GM23248 (cell line): ENCODE measurements around the gene MSMP. TPM values are rescaled to one million over a fixed set of nuclear protein-coding genes. Genes with fewer than 3 reads are reported as not detected.

Source experiments
- DNase-seq: peaks from one replicate; pipeline ENCODE4 v3.0.0-alpha.2; 2015
- H2AFZ ChIP-seq: fragments of 200-600 bp; sonication (generic); 2 replicates; pipeline ENCODE4 v1.6.1; 2016; ENCODE audit warnings: antibody characterized with exemption
- H3F3A ChIP-seq: fragments of 200-600 bp; sonication (generic); 2 replicates; pipeline ENCODE4 v1.6.1; 2016; ENCODE audit warnings: mild to moderate bottlenecking, antibody characterized with exemption, mixed run types; ENCODE audit not compliant: insufficient read depth
- H3K27ac ChIP-seq: fragments of 200-600 bp; sonication (generic); 2 replicates; pipeline ENCODE4 v1.5.1; 2016; ENCODE audit warnings: mild to moderate bottlenecking
- H3K27me3 ChIP-seq: fragments of 200-600 bp; sonication (generic); replicated peaks from 2 replicates; pipeline ENCODE4 v1.6.1; 2016; ENCODE audit warnings: mild to moderate bottlenecking; ENCODE audit not compliant: insufficient read depth
- H3K36me3 ChIP-seq: fragments of 200-600 bp; sonication (generic); 2 replicates; pipeline ENCODE4 v1.6.1; 2016; ENCODE audit warnings: low read depth, mild to moderate bottlenecking
- H3K4me1 ChIP-seq: fragments of 200-600 bp; sonication (generic); 2 replicates; pipeline ENCODE4 v1.6.1; 2016; ENCODE audit warnings: mild to moderate bottlenecking; ENCODE audit not compliant: insufficient read depth
- H3K4me2 ChIP-seq: fragments of 200-600 bp; sonication (generic); one replicate; pipeline ENCODE4 v1.6.1; 2016; ENCODE audit warnings: mild to moderate bottlenecking; ENCODE audit not compliant: unreplicated experiment
- H3K4me3 ChIP-seq: fragments of 200-600 bp; sonication (generic); 2 replicates; pipeline ENCODE4 v1.5.1; 2016; ENCODE audit warnings: mild to moderate bottlenecking
- H3K79me2 ChIP-seq: fragments of 200-600 bp; sonication (generic); 2 replicates; pipeline ENCODE4 v1.6.1; 2016; ENCODE audit warnings: mild to moderate bottlenecking; ENCODE audit not compliant: insufficient read depth
- H3K9ac ChIP-seq: fragments of 200-600 bp; sonication (generic); 2 replicates; pipeline ENCODE4 v1.6.1; 2016; ENCODE audit warnings: mild to moderate bottlenecking
- H3K9me2 ChIP-seq: fragments of 200-600 bp; sonication (generic); 2 replicates; pipeline ENCODE4 v1.6.1; 2016; ENCODE audit warnings: mixed run types, mild to moderate bottlenecking, moderate library complexity; ENCODE audit not compliant: insufficient read depth
- H3K9me3 ChIP-seq: fragments of 200-600 bp; sonication (generic); one replicate; pipeline ENCODE4 v1.6.1; 2017; ENCODE audit warnings: low read depth
- H4K20me1 ChIP-seq: fragments of 200-600 bp; sonication (generic); 2 replicates; pipeline ENCODE4 v1.6.0; 2016; ENCODE audit not compliant: insufficient read depth
- EZH2 ChIP-seq: fragments of 200-600 bp; sonication (generic); IDR thresholded peaks from 2 replicates; pipeline ENCODE4 v1.6.1; 2018; ENCODE audit warnings: antibody characterized with exemption, mild to moderate bottlenecking; ENCODE audit not compliant: insufficient read depth, poor library complexity, severe bottlenecking
- EZH2phosphoT487 ChIP-seq: fragments of 200-600 bp; sonication (generic); IDR thresholded peaks from 2 replicates; pipeline ENCODE4 v1.6.1; 2018; ENCODE audit warnings: antibody characterized with exemption, moderate library complexity, mild to moderate bottlenecking, low read depth; ENCODE audit not compliant: insufficient read depth
- WGBS, 2 experiments: methylation state at CpG; one replicate each; pipeline ENCODE4 v1.1.6; 2015 to 2017; ENCODE audit warnings: low lambda C conversion rate in 2 of 2, low coverage in 1 of 2; ENCODE audit errors: missing lambda C conversion rate in 2 of 2; 5-methylcytosine and 5-hydroxymethylcytosine counted together
- in situ Hi-C: fragments of 300-500 bp; cut with MboI; formaldehyde crosslinking; loops from 2 replicates; pipeline ENCODE4 v1.15.0; 2020
- polyA plus RNA-seq: library from polyadenylated mRNA; unstranded; fragments of >200 nt; fragmentation: Nextera tagmentation; extraction: Ambion mirVana; gene quantifications from 2 replicates; pipeline ENCODE4 v1.2.1, GENCODE V29; 2016
- total RNA-seq: library from RNA; depleted of rRNA; stranded (reverse); fragments of >200 nt; shearing (Covaris generic); gene quantifications from 2 replicates; pipeline ENCODE4 v1.2.3, GENCODE V29; 2014

MSMP gene
- total and polyA plus RNA-seq, 2 experiments from 2014 or later = not detected

DNA sequence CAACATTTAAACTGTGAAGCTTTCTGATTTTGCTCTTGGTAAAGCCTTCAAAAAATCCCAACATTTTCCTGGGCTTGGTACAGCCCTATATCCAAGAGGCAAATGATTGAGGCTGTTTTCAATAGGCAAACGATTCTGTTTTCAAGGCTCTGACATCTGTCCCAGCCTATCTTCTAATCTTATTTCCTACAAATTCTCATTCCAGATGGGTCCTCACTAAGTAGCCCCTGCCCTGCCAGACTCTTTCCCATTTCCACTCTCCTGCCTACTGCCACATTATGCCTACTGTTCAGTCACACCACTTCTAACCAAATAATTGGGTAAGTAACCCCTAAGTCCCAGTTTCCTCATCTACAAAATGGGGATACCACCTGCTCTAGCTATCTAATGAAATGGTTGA lies 8.5 kb downstream of the MSMP start:
- no peak for TF ChIP-seq EZH2
- no peak for TF ChIP-seq EZH2phosphoT487
- Histone ChIP-seq H3K9ac (peak overlapping the region; percentile 85; the same call in 1 of the 2 replicates), H3K4me2 (peak overlapping the region; percentile 94), H3K27me3 (no peaks in the 10 kb centered on the region), H3K27ac (no peak overlapping the region), H3K9me2 (no peaks in the 10 kb centered on the region), H3F3A (no peaks in the 10 kb centered on the region), H3K79me2 (peaks cover 68% of the 10 kb centered on the region), H3K9me3 (no peaks in the 10 kb centered on the region), H3K4me3 (peak overlapping the region; percentile 90), H4K20me1 (peaks cover 13% of the 10 kb centered on the region; the same call in 1 of the 2 replicates), H2AFZ (no peak overlapping the region), H3K36me3 (peaks cover 17% of the 10 kb centered on the region), H3K4me1 (peaks cover 26% of the 10 kb centered on the region)
- whole genome bisulfite sequencing, 2 experiments = 11 to 30% methylated on average over 1 of the region's 1 CpG
- DNase-seq = no peak
- in situ Hi-C loops = no loop called here

DNA sequence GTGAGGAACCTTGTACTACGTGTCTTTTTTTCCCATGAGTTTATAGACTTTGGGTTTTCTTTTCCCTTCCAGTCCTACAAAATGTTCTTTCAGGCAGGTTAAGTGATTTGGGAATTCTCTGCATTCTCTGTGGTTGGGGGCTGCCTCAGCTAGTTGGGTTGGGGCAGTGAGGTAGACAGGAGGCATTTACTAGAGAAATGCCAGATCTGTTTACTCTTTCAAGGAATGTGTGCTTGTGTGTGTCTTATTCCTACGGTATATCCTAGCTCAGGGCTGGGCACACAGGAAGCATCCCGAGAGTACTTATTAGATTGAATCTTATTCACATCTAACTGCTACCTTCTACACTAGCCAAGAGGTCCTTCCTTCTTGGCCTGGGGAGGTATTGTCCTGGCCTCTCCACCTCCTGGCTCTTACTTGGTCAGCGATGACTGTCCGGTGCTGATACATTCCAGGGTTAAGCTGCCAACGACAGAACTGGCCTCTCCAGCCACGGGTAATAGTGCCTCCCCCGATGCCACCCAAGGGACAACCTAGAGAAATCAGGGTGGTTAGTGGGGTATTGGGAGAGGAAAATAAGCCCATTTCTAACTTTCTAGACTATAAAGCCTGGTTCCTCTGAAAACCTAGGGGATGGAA lies 10.1 kb downstream of the MSMP start:
- WGBS, 2 experiments = 83 to 84% methylated on average over 8 of the region's 8 CpGs
- H3F3A ChIP-seq = no peaks in the 10 kb centered on the region
- H3K79me2 ChIP-seq = peaks cover 58% of the 10 kb centered on the region
- H3K27me3 ChIP-seq = no peaks in the 10 kb centered on the region
- no peak overlapping the region for H3K4me2 ChIP-seq
- no peak overlapping the region for H3K27ac ChIP-seq
- no peaks in the 10 kb centered on the region for H3K9me2 ChIP-seq
- no peaks in the 10 kb centered on the region for H3K9me3 ChIP-seq
- peaks cover 26% of the 10 kb centered on the region for H3K4me1 ChIP-seq
- no peak overlapping the region for H2AFZ ChIP-seq
- in situ Hi-C loops = no loop called here
- H3K4me3 ChIP-seq = no peak overlapping the region
- peaks cover 17% of the 10 kb centered on the region for H3K36me3 ChIP-seq
- DNase-seq = no peak
- TF ChIP-seq EZH2 (no peak), EZH2phosphoT487 (no peak)
- H4K20me1 ChIP-seq = peaks cover 13% of the 10 kb centered on the region; the same call in 1 of the 2 replicates
- H3K9ac ChIP-seq = no peak overlapping the region

GRCh38 chr9:35743452-35743851 lies 10.6 kb downstream of the MSMP start:
- no peak for DNase-seq
- 50 to 57% methylated on average over 2 of the region's 2 CpGs for WGBS, 2 experiments

GRCh38 chr9:35741740-35742139 lies 12.3 kb downstream of the MSMP start:
- no peak overlapping the region for H3K9ac ChIP-seq
- TF ChIP-seq EZH2phosphoT487 (no peak), EZH2 (no peak)
- no peaks in the 10 kb centered on the region; the same call in 1 of the 2 replicates for H3F3A ChIP-seq
- peaks cover 4% of the 10 kb centered on the region; the same call in 1 of the 2 replicates for H4K20me1 ChIP-seq
- no peak overlapping the region for H3K4me2 ChIP-seq
- DNase-seq = no peak
- H3K9me2 ChIP-seq = no peaks in the 10 kb centered on the region
- no peak overlapping the region for H3K4me3 ChIP-seq
- no peaks in the 10 kb centered on the region for H3K9me3 ChIP-seq
- no peak overlapping the region for H3K27ac ChIP-seq
- H3K79me2 ChIP-seq = peaks cover 41% of the 10 kb centered on the region
- H3K4me1 ChIP-seq = peaks cover 15% of the 10 kb centered on the region
- WGBS, 2 experiments = 94 to 99% methylated on average over 7 of the region's 7 CpGs
- in situ Hi-C loops = no loop called here
- peaks cover 28% of the 10 kb centered on the region for H3K36me3 ChIP-seq
- no peak overlapping the region for H2AFZ ChIP-seq
- H3K27me3 ChIP-seq = no peaks in the 10 kb centered on the region

More at GRCh38 chr9:35743452-35743851, 10.6 kb downstream of the MSMP start:
- in situ Hi-C loops = no loop called here
- H3K27me3 ChIP-seq = no peaks in the 10 kb centered on the region
- H3K36me3 ChIP-seq = peaks cover 17% of the 10 kb centered on the region
- H3K9me2 ChIP-seq = no peaks in the 10 kb centered on the region
- H3K9ac ChIP-seq = no peak overlapping the region
- peaks cover 26% of the 10 kb centered on the region for H3K4me1 ChIP-seq
- no peak overlapping the region for H2AFZ ChIP-seq
- H4K20me1 ChIP-seq = peaks cover 13% of the 10 kb centered on the region; the same call in 1 of the 2 replicates
- peaks cover 54% of the 10 kb centered on the region for H3K79me2 ChIP-seq
- no peak overlapping the region for H3K27ac ChIP-seq
- H3K4me2 ChIP-seq = no peak overlapping the region
- no peaks in the 10 kb centered on the region; the same call in 1 of the 2 replicates for H3F3A ChIP-seq
- TF ChIP-seq EZH2phosphoT487 (no peak), EZH2 (no peak)
- H3K9me3 ChIP-seq = no peaks in the 10 kb centered on the region
- H3K4me3 ChIP-seq = no peak overlapping the region
